HCT116 (cell line): ENCODE data around the gene TBX4. TPM values are rescaled to one million over a fixed set of nuclear protein-coding genes. Genes with fewer than 3 reads are reported as not detected.
A peak's percentile ranks its signal among the peaks of the same experiment; 100 is the strongest.

ENCODE experiments used
- ATAC-seq: fragments of 200-7000 bp; cut with Tn5 transposase; 2 replicates; pipeline ENCODE4 v1.9.1; 2020; ENCODE audit warnings: mild to moderate bottlenecking, moderate library complexity
- BruUV-seq: library from RNA; stranded (reverse); fragments of 400-500 nt; replicated peaks from 2 replicates; lab custom pipeline; 2021; lab: Mats Ljungman, UMichigan
- CTCF ChIA-PET: fragments of 300-600 bp; sonication (Branson Sonifier 250); formaldehyde crosslinking; loops from one replicate; lab custom pipeline; 2021; ENCODE audit warnings: antibody characterized with exemption; lab: Charles Lee
- POLR2A ChIA-PET: fragments of 300-600, 350-600 bp; sonication (Branson Sonifier 250); formaldehyde crosslinking; loops from one replicate; lab custom pipeline; 2021; ENCODE audit warnings: antibody characterized with exemption; lab: Charles Lee
- RAD21 ChIA-PET, 2 experiments: fragments of 300-600 bp; sonication (Branson Sonifier 250); formaldehyde crosslinking; loops; one replicate each; lab custom pipeline; 2023; ENCODE audit warnings: low total read pairs in 2 of 2; ENCODE audit not compliant: uncharacterized antibody in 2 of 2, unreplicated experiment in 2 of 2, low non-redundant PET in 1 of 2; lab: Charles Lee
- DNase-seq: peaks from one replicate; pipeline ENCODE4 v3.0.0-alpha.2; 2010; ENCODE audit warnings: low read depth, low spot score
- H2AFZ ChIP-seq: fragments of 200-600 bp; shearing (Covaris generic), sonication (generic); 2 replicates; pipeline ENCODE4 v1.6.1; 2017; ENCODE audit warnings: low read depth, mixed run types, mixed read lengths, antibody characterized with exemption, low read length; ENCODE audit not compliant: poor library complexity, severe bottlenecking
- H3K27ac ChIP-seq: 2 replicates; pipeline ENCODE4 v1.5.1; 2012; ENCODE audit warnings: low read depth, low read length
- H3K27me3 ChIP-seq: fragments of 200-600 bp; sonication (generic); 2 replicates; pipeline ENCODE4 v1.6.1; 2016; ENCODE audit warnings: mixed run types, low read length, mixed read lengths; ENCODE audit not compliant: insufficient read depth
- H3K36me3 ChIP-seq, 2 experiments: fragments of 200-500 bp in 1 of 2; fragments of 200-600 bp in 1 of 2; sonication (Bioruptor generic) in 1 of 2; sonication (generic) in 1 of 2; 2 replicates each; pipeline versions ENCODE4 v1.5.1 to v1.6.1; 2014 to 2016; ENCODE audit warnings: low read length in 2 of 2, inconsistent platforms in 1 of 2, mixed read lengths in 1 of 2, mixed run types in 1 of 2; ENCODE audit not compliant: insufficient read depth in 2 of 2, control insufficient read depth in 1 of 2
- H3K4me1 ChIP-seq, 2 experiments: fragments of 200-600 bp in 1 of 2; sonication (generic) in 1 of 2; 2 replicates each; pipeline versions ENCODE4 v1.5.1 to v1.6.1; 2012 to 2017; ENCODE audit warnings: low read length in 2 of 2, inconsistent platforms in 1 of 2, mild to moderate bottlenecking in 1 of 2, mixed read lengths in 1 of 2, mixed run types in 1 of 2, moderate library complexity in 1 of 2; ENCODE audit not compliant: insufficient read depth in 2 of 2, control insufficient read depth in 1 of 2
- H3K4me2 ChIP-seq: fragments of 200-600 bp; sonication (generic); 2 replicates; pipeline ENCODE4 v1.6.1; 2017; ENCODE audit warnings: mixed run types, low read length, mixed read lengths
- H3K4me3 ChIP-seq, 2 experiments: fragments of 200-600 bp in 1 of 2; sonication (generic) in 1 of 2; replicated peaks in 1 of 2; 2 replicates each; pipeline ENCODE4 v1.5.1; 2011 to 2016; ENCODE audit warnings: low read length in 2 of 2, control low read depth in 1 of 2, low read depth in 1 of 2, mild to moderate bottlenecking in 1 of 2, mixed read lengths in 1 of 2, mixed run types in 1 of 2
- H3K79me2 ChIP-seq: fragments of 200-600 bp; sonication (generic); 2 replicates; pipeline ENCODE4 v1.6.1; 2017; ENCODE audit warnings: mild to moderate bottlenecking, mixed run types, low read length, moderate library complexity, mixed read lengths; ENCODE audit not compliant: insufficient read depth
- H3K9ac ChIP-seq: fragments of 200-600 bp; sonication (generic); 2 replicates; pipeline ENCODE4 v1.6.1; 2016; ENCODE audit warnings: low read length, mixed read lengths
- H3K9me2 ChIP-seq: fragments of 200-600 bp; sonication (generic), shearing (Covaris generic); 2 replicates; pipeline ENCODE4 v1.6.1; 2017; ENCODE audit warnings: mixed run types, mild to moderate bottlenecking, moderate library complexity; ENCODE audit not compliant: insufficient read depth
- H3K9me3 ChIP-seq, 2 experiments: fragments of 200-500 bp in 1 of 2; fragments of 200-600 bp in 1 of 2; sonication (Bioruptor generic) in 1 of 2; sonication (generic) in 1 of 2; 2 replicates each; pipeline ENCODE4 v1.6.1; 2014 to 2017; ENCODE audit warnings: low read length in 2 of 2, mixed read lengths in 2 of 2, inconsistent platforms in 1 of 2, low read depth in 1 of 2, mild to moderate bottlenecking in 1 of 2, mixed run types in 1 of 2, moderate library complexity in 1 of 2; ENCODE audit not compliant: control insufficient read depth in 1 of 2, insufficient read depth in 1 of 2
- H4K20me1 ChIP-seq: fragments of 200-600 bp; sonication (generic), shearing (Covaris generic); 2 replicates; pipeline ENCODE4 v1.6.1; 2017; ENCODE audit warnings: mixed run types, mild to moderate bottlenecking, moderate library complexity; ENCODE audit not compliant: insufficient read depth
- CBX3 ChIP-seq: IDR thresholded peaks from 2 replicates; pipeline ENCODE4 v1.6.1; 2012; ENCODE audit warnings: low read depth
- CEBPB ChIP-seq: IDR thresholded peaks from 2 replicates; pipeline ENCODE4 v1.6.1; 2012; ENCODE audit warnings: low read depth
- EZH2phosphoT487 ChIP-seq: fragments of 200-600 bp; IDR thresholded peaks from 2 replicates; pipeline ENCODE4 v1.6.1; 2018; ENCODE audit warnings: antibody characterized with exemption, borderline replicate concordance
- TCF7L2 ChIP-seq: IDR thresholded peaks from 2 replicates; pipeline ENCODE4 v1.7.0; 2011; ENCODE audit warnings: borderline replicate concordance, inconsistent platforms; ENCODE audit not compliant: insufficient read depth, insufficient read length; ENCODE audit errors: extremely low read depth
- ZFX ChIP-seq: fragments of 450-650 bp; IDR thresholded peaks from 2 replicates; pipeline ENCODE4 v1.6.1; 2017
- intact Hi-C: fragments of 100-400 bp; cut with micrococcal nuclease; formaldehyde crosslinking; loops from 2 replicates; pipeline ENCODE4 v1.10.0; 2022
- total RNA-seq: library from RNA; stranded (reverse); gene quantifications from one replicate; pipeline ENCODE4 v1.2.1, GENCODE V29; 2021; ENCODE audit not compliant: unreplicated experiment
- TF ChIP-seq, protein P1 (sequence below): IDR thresholded peaks from 2 replicates; pipeline ENCODE4 v1.6.1; 2012
- TF ChIP-seq, protein P2 (sequence below): IDR thresholded peaks from 2 replicates; pipeline ENCODE4 v1.6.1; 2011; ENCODE audit warnings: mild to moderate bottlenecking, low read length, moderate library complexity; ENCODE audit not compliant: insufficient replicate concordance; ENCODE audit errors: extremely low read depth

TBX4 gene
- total RNA-seq, 1 experiment from 2014 or later, result 0.27 TPM

GRCh38 chr17:61427567-61427966 is 24.7 kb upstream of the TBX4 start:
- BruUV-seq, result no TSS peak
- Histone ChIP-seq H3K9me2 (no peaks in the 10 kb centered on the region), H3K36me3 (no peaks in the 10 kb centered on the region), H3K79me2 (no peaks in the 10 kb centered on the region), H2AFZ (peak overlapping the region; percentile 37), H4K20me1 (no peaks in the 10 kb centered on the region), H3K9me3 (peaks cover 0 to 6% of the 10 kb centered on the region in 2 experiments; a peak in 1 of 4 replicates), H3K27me3 (no peaks in the 10 kb centered on the region), H3K4me1 (peaks cover 33 to 45% of the 10 kb centered on the region in 2 experiments), H3K9ac (peak overlapping the region; percentile 9; the same call in 1 of the 2 replicates), H3K4me3 (no peak overlapping the region)
- intact Hi-C loops, result loop anchor here (2.0 kb wide), 2 partner anchors 67 to 123 kb away; no protein-coding TSS in a partner anchor
- POLR2A ChIA-PET, result no interaction called here
- DNase-seq, result no peak
- CTCF ChIA-PET, result interaction anchor here (1.1 to 2.7 kb wide), 7 partner anchors 15 to 682 kb away, joined by 3 to 17 read pairs (median 6); no protein-coding TSS in a partner anchor
- RAD21 ChIA-PET, result interaction anchor here (1.0 to 1.2 kb wide), 2 partner anchors 16 to 68 kb away, joined by 3 read pairs; no protein-coding TSS in a partner anchor
- TF ChIP-seq, protein P1, sequence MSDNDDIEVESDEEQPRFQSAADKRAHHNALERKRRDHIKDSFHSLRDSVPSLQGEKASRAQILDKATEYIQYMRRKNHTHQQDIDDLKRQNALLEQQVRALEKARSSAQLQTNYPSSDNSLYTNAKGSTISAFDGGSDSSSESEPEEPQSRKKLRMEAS, result no peak
- TF ChIP-seq, protein P2, sequence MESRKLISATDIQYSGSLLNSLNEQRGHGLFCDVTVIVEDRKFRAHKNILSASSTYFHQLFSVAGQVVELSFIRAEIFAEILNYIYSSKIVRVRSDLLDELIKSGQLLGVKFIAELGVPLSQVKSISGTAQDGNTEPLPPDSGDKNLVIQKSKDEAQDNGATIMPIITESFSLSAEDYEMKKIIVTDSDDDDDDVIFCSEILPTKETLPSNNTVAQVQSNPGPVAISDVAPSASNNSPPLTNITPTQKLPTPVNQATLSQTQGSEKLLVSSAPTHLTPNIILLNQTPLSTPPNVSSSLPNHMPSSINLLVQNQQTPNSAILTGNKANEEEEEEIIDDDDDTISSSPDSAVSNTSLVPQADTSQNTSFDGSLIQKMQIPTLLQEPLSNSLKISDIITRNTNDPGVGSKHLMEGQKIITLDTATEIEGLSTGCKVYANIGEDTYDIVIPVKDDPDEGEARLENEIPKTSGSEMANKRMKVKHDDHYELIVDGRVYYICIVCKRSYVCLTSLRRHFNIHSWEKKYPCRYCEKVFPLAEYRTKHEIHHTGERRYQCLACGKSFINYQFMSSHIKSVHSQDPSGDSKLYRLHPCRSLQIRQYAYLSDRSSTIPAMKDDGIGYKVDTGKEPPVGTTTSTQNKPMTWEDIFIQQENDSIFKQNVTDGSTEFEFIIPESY, result no peak
- TF ChIP-seq EZH2phosphoT487 (no peak), TCF7L2 (no peak), ZFX (no peak), CEBPB (no peak), CBX3 (no peak)
- TF ChIP-seq, all 23 proteins: peak for 0
- peak overlapping the region; percentile 31 for H3K4me2 ChIP-seq
- peak overlapping the region; percentile 89 for H3K27ac ChIP-seq
- no peak for ATAC-seq
